Ammon's horn (tissue), 1 donor: ENCODE results near the gene LIN37.

ENCODE experiments used
- DNase-seq: peaks from one replicate; pipeline ENCODE4 v3.0.0-alpha.2; 2016; ENCODE audit warnings: low spot score

LIN37 gene, protein sequence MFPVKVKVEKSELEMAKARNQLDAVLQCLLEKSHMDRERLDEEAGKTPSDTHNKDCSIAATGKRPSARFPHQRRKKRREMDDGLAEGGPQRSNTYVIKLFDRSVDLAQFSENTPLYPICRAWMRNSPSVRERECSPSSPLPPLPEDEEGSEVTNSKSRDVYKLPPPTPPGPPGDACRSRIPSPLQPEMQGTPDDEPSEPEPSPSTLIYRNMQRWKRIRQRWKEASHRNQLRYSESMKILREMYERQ

DNA sequence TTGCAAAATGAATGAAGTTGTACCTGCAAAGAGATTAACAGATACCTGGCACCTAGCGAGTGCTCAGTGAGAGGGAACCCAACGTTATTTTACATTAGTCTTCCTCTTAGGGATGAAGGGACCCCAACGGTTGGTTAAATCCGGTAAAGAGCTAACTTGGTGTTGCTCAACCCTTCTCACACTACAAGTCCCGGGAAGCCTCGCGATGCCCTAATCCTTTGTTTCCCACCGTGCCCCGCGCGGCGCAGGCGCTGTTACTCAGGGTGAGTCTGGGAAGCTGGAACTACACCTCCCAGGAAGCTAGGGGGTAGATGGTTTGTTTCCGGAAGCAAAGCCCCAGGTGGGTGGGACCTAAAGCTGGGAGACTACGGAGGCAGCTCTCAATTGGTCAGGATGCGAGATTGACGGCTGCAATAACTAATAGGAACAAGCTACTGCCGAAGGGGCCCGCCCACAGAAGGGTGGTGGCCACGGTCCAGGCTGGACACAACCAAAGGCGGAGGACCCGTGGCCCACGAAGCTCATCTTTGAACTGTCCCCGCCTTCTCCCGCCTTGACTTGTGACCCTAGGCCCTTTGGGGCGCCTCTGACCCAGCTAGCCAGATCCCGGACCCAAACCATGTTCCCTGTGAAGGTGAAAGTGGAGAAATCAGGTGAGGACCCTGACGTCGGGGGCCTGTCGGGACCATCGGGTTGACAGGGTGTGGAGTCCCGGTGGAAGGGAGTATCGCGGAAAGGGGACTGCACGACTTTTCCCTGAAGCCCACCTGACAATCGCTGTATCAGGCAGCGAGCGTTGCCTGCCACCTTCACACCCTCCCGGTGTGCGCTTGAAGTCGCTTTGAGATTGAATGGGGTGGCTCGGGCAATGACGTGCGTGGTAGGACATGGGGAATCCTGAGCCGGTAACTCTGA lies at the start of gene LIN37:
LIN37 (plus strand) TSS at position 471 of the 915 bp plus-strand sequence; CDS start at position 620, 149 bp downstream.
- peak; percentile 100 for DNase-seq

DNA sequence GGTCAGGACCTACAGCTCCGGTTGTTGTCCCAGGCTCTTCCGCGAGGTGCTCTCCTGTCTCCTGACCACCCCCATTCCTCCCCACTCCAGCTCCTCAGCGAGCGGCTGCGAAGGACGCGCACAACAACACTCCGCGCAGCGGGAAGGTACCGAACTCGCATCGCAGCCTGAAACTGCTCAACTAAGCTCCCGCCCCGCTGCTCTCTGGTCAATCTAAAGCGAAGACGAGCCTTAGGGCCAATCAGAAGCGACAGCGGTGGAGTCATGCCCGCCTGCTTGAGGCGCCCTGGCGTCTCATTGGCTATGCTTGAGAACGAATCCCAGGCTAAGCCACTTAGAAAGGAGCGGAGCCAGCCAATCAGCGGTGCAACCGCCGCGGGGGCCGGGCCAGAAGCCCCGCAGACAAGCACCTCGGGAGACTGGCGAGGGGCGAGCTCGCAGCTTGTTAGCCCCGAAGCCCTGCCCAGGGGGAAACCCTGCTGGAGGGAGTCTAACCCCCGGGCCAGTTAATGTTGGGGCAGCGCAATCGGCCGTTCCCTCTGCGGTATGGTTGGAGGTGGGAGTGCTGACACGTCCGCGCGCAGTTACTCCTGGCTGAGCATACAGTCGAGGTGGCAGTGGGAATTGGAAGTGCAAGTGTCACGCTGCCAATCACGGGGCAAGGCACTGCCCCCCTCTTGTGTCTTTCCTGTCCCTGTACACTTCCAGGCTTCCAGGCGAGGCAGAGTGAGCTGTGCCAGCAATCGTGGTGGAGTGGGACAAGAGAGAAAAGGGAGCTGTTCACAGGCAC lies 46.0 kb upstream of the LIN37 start:
- peak; percentile 100 for DNase-seq

DNA sequence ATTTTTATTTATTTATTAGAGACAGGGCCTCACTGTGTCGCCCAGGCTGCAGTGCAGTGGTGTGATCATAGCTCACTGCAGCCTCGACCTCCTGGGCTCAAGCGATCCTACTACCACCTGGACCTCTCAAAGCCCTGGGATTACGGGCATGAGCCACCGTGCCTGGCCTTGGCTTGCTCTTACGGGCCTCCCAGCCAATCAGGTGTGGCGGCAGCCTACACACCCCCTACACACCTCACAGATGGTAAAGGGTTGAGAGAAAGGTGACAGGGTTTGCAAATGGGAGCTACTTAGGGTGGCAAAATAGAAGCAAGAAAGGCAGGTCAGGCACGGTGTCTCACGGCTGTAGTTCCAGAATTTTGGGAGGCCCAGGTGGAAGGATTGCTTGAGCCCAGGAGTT lies 45.0 kb upstream of the LIN37 start:
- no peak for DNase-seq

DNA sequence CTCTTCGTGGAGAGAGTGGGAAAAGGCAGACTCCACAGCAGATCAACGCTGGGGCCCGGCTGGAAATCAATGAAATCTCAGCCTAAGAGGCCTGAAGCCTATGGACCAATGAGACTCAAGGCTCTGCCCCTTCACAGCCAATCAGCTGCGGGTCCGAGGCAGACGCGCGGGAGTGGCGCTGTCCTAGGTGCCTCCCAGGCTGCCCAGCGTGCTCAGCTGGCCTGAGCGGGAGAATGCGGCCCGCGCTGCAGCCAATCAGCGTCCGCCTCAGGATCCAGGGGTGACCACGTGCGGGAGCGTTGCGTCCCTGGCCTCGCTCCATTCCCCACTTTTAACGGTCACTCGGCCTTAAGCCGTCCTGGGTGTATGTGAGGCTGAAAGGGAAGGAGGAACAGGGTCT lies 44.2 kb upstream of the LIN37 start, which contains the start of gene ZBTB32:
ZBTB32 (plus strand) TSS at position 341 of the 400 bp plus-strand sequence. CDS start 10,069 bp downstream, outside the sequence.
- DNase-seq = no peak

DNA sequence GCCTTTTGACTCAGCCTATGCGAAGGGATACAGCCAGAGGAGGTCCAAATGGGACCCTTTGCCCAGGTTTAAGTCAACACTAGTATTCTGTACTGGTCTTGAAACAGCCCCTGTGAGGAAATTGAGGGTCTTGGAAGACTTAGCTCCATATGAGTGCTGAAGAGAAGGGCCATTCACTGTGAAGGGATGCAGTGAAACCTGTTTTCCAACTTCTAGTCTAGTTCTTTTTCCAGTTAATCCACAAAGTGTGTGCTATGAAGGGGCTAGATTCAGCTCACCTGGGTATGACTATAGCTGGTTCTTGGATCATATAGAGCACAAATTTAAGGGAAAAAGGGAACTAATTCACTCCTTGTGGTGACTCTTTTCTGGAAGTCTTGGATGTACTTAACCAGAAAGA lies 40.0 kb upstream of the LIN37 start:
- DNase-seq = no peak

DNA sequence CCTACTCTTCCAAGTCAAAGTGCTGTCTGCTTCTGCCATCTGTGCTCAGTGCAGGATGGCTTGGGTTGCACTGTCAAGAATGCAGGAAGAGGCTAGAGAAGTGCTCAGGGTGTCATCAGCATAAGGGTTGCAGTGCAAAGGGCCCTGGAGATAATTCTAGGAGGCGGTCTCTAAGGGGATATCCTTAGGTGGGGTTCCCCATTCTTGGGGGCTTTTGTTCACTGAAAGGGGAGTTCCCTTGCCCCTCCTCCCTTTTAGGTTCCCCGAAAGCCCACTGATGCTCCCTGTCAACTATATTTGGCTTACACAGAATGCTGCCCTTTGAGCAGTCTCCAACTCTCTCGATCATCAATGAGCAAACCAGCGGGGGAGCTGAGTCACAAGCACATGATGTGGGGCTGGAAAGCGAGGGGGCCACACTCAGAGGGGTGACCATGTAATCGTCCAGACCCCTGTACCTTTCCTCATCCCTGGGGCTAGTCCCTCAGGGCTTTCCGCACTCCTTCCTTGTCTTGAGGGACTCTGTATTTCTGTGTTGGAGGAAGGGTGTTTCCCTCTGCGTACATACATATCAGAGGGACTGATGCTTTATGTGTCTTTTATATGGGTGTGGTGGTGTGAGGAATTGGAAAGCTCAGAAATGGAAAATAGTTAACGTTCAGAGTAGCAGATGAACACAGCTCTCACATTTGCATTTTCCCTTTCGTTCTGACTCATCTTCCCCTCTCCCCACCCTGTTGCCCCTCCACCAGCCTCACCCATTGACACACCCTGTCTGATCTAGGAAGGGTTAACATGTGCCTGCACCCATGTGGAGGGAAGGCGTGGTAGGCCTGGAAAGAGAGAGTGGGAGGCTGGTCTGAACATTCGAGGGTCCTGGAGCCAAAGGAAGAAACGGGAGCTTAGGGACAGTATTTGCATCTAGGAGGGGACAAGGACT lies 37.3 kb upstream of the LIN37 start:
- DNase-seq = no peak

DNA sequence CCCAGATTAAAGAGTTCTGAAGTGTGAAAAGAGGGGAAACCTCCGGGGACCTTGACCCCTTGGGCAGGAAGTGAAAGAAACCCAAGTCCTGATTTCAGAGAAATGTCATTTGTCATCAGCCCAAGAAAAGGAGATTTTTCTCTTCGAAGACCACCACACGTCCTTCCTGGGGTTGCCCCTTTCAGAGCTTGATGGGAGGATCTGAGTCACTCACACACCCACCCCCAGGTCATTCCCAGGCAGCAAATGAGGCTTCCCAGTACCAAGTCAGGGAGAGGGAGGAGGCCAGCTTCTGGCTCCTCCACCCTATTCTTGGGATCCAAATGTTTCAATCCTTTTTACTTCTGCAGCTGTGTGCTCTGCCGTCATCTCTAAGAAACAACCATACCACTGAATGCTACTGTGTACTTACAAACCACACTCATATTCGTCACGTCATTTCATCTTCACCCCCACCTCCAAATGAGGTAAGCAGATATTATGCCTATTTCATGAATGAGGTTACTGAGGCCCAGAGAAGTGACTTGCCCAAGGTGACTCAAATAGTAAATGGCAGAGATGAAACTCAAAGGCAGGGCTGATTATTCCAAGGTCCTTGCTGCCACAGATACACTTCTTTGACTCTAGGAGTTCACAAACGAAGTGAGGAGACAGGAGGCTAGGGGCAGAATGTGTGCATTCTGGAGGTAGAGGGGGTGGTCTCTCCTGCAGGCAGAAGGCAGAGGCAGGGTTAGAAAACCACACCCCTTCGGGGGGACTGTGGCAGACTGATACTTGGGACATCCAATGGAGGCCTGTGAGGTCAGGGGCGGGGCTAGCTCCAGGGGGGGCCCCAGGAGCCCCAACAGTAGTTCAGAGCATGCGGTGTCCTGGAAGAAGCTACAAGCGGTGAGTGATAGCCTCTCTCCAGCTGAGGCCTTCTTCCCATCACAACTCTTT lies 35.5 kb upstream of the LIN37 start:
- no peak for DNase-seq

DNA sequence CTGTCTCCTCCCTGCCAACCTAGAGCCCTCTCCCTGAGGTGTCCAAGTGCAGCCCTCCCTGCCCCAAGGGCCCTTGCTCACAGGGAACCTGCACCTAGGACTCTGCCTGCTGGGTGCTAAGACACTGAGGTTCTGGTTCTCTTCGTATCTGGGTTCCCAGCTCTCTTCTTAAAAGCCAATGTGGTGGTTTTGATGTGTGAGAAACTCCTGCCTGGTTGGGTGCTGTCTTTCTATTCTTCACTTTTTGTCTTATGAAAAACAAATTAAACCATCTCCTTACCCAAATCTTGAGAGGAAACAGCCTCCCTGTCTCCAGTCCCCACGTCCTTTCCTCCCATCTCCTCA lies 34.9 kb upstream of the LIN37 start:
- no peak for DNase-seq

DNA sequence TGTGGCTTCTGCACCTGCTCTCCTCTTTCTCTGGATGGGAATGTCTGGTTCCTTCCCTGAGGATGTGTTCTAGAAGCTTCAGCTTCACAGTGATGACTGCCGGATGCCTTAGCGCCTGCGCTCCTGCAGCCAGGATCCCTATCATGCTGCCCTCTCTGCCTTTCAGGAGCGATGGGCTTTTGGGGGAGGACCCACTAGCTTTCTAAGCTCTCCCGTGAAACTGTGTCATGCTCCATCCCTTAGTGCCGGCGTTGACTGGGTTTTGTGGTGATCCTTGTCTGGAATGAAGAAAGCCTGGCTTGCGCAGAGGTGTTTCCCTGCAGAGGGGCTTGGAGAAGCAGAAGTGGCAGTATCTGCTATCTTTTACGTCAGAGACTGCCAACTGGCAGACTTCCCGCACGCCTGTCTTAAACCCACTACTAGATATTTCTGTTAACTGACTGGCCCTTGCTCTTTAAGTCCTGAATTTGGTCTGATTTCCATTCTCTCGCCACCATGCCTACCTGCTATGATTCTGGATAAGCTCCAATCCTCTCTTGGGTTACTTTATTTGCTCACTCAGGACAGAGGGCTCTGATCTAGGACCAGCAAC lies 34.4 kb upstream of the LIN37 start:
- no peak for DNase-seq

DNA sequence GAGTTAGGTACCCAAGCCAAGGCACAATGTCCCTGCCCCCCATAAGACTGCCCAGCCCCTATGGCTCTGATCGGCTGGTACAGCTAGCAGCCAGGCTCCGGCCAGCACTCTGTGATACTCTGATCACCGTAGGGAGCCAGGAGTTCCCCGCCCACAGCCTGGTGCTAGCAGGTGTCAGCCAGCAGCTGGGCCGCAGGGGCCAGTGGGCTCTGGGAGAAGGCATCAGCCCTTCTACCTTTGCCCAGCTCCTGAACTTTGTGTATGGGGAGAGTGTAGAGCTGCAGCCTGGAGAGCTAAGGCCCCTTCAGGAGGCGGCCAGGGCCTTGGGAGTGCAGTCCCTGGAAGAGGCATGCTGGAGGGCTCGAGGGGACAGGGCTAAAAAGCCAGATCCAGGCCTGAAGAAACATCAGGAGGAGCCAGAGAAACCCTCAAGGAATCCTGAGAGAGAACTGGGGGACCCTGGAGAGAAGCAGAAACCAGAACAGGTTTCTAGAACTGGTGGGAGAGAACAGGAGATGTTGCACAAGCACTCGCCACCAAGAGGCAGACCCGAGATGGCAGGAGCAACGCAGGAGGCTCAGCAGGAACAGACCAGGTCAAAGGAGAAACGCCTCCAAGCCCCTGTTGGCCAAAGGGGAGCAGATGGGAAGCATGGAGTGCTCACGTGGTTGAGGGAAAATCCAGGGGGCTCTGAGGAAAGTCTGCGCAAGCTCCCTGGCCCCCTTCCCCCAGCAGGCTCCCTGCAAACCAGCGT lies 33.6 kb upstream of the LIN37 start:
- DNase-seq = no peak

DNA sequence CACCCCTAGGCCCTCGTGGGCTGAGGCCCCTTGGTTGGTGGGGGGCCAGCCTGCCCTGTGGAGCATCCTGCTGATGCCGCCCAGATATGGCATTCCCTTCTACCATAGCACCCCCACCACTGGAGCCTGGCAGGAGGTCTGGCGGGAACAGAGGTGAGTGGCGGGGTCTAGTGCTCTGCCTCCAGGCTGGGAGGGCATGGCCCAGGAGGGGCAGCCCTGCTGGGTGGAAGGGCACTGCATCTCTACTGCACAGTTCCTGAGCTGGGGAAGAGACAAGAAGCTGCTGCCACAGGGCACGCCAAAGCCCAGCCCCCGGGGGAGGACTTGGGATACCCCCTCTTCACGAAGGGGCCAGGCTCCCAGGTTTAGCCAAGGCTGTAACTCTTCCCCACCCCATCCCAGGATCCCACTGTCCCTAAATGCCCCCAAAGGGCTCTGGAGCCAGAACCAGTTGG lies 33.0 kb upstream of the LIN37 start:
- no peak for DNase-seq

DNA sequence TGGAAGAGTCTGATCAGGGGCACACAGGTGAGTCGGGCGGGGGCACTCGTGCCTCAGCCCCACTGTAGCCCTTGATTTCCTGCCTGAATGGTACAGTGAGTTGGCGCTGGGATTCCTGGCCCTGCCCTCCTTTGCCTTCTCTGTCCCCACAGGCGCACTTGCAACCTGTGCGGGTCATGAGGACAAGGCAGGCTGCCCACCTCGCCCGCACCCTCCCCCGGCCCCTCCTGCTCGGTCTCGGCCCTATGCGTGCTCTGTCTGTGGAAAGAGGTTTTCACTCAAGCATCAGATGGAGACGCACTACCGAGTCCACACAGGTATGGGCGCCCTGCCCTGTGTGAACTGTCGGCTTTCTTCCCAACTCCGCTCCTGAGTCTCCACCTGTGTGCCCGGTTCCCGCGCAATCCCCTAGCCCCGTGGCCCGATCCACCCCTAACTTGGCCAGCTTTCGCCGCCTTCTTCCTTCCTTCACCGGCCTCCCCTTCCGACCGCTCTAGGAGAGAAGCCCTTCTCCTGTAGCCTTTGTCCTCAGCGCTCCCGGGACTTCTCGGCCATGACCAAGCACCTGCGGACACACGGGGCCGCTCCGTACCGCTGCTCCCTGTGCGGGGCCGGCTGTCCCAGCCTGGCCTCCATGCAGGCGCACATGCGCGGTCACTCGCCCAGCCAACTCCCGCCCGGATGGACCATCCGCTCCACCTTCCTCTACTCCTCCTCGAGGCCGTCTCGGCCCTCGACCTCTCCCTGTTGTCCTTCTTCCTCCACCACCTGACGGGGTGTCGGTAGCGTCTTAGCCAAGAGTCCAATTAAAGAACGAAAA lies 32.2 kb upstream of the LIN37 start:
- peak; percentile 75 for DNase-seq

DNA sequence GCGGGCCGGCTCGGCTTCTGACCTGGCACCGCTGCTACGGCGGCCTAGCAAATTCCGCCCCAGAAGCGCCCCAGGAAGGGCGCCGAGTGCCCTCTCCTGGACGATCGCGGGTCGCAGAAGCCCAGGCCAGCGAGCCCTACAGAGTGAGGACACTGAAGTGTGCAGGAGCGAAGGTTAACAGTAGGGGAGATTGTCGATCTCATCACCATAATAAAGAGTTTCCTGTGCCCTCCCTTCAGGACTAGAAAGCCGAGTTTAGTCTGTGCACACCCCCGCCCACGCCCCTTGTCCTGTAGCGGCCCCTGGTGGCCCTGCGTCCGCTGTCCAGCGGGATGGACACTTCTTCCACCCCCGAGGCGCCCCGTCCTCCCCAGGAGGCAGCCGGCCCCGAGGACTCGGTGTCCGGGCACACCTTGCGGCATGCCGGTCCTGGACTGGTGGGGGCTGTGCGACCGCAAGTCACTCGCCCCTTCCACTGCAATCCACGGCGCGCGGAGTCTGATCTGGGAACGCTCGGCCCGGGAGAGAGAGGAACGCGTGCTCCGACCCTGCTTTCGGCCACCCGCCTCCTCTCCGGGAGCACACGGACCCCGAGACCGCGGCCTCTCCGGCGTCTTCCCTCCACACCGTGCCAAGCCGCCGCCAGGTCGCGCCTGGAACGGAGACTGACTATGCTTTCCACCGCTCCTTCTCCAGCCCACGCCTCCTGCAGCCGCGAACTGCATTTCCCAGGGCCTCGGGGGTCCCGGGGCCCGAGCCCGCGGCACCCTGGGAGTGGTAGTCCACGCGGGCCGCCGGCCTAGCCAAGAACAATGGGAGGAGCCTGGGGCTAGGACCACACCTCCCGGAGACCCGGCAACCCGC lies 31.3 kb upstream of the LIN37 start:
- peak; percentile 96 for DNase-seq

DNA sequence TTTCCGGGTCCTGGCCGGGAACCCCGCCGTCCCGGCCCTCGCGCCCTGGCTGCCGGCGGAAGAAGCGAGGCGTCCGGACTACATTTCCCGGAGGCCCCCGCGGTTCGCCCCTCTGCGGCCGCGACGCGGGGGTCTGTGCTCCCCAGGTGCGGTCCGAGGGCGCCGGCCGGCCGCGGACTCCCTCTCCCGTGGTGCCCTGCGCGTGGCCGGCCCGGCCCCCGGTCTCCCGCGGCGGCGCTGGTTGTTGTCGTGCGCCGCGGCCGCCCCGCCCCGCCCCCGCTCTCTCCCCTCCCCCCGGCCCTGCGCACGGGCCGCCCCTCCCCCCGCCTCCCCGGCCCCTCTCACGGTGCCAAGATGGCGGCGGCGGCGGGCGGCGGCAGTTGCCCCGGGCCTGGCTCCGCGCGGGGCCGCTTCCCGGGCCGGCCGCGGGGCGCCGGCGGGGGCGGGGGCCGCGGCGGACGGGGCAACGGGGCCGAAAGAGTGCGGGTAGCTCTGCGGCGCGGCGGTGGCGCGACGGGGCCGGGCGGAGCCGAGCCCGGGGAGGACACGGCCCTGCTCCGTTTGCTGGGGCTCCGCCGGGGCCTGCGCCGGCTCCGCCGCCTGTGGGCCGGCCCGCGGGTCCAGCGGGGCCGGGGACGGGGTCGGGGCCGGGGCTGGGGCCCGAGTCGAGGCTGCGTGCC lies 30.6 kb upstream of the LIN37 start, which contains the start of gene KMT2B:
KMT2B (plus strand) TSS at position 339 of the 680 bp plus-strand sequence; CDS start at position 355, 16 bp downstream.
- no peak for DNase-seq

DNA sequence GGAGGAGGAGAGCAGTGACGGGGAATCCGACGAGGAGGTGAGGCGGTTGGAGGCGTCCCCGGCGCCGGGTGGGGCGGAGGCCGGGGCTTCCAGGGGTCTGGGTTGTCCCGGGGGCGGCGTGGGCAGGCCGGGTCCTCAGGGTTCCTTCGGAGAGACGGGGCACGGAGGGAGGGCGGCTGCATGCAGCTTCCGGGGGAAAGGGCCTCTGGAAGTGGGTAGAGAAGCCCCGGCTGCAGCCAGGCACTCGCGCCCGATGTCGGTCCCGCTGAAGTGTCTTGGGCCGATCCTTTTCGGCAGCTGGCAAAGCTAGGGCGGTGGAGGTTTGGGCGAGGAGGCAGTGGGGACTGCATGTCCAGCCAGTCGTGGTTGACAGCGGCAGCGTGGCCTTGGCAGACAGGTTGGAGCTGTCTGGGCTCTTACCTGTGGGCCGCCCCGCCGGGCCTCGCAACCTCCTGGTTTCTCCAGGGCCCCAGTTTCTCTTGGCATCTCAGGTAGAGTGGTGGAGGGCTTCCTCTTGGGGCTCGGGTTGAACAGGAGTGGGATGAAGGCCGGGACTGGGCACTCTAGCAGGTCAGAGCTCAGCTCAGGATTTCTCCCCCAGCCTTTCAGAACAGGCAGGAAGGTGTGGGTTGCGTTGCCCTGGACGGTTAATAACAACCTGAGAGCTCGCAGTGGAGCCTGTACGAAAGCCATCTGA lies 29.9 kb upstream of the LIN37 start:
- no peak for DNase-seq
